Lung (tissue), 12 donors: ENCODE results near the gene BTBD2. TPM values are rescaled to one million over a fixed set of nuclear protein-coding genes. Genes with fewer than 3 reads are reported as not detected.
"Not testable (repeated sequence)": the region's sequence is repeated elsewhere in the genome, so short reads cannot be mapped to it uniquely, and the experiment has no call there.

Experiments
- ATAC-seq: fragments of 200-7000 bp; cut with Tn5 transposase; one replicate; pipeline ENCODE4 v1.9.1; 2020; ENCODE audit warnings: moderate number of reproducible peaks; ENCODE audit not compliant: insufficient read depth, low FRiP score
- DNase-seq, 3 donors: peaks; one replicate each; pipeline ENCODE4 v3.0.0-alpha.2; 2013 to 2017
- H3K27ac ChIP-seq, 2 donors: one replicate each; pipeline ENCODE4 v1.5.1; 2013; ENCODE audit warnings: mild to moderate bottlenecking in 2 of 2, moderate library complexity in 2 of 2, control low read depth in 1 of 2, inconsistent platforms in 1 of 2, low read depth in 1 of 2, low read length in 1 of 2
- H3K27me3 ChIP-seq, 3 donors: one replicate each; pipeline ENCODE4 v1.5.1; 2013; ENCODE audit warnings: low read length in 2 of 3; ENCODE audit not compliant: control insufficient read depth in 3 of 3, insufficient read depth in 3 of 3
- H3K36me3 ChIP-seq, 4 donors: one replicate each; pipeline ENCODE4 v1.5.1; 2013; ENCODE audit warnings: low read length in 4 of 4, mild to moderate bottlenecking in 1 of 4, moderate library complexity in 1 of 4; ENCODE audit not compliant: control insufficient read depth in 4 of 4, insufficient read depth in 4 of 4
- H3K4me1 ChIP-seq, 5 donors: one replicate each; pipeline ENCODE4 v1.5.1; 2013; ENCODE audit warnings: low read length in 5 of 5, mild to moderate bottlenecking in 2 of 5, moderate library complexity in 1 of 5; ENCODE audit not compliant: control insufficient read depth in 5 of 5, insufficient read depth in 5 of 5
- H3K4me3 ChIP-seq: one replicate; pipeline ENCODE4 v1.5.1; 2013; ENCODE audit warnings: mild to moderate bottlenecking, control low read depth, moderate library complexity
- H3K9ac ChIP-seq, 2 donors: one replicate each; pipeline ENCODE4 v1.5.1; 2013; ENCODE audit warnings: low read length in 2 of 2, control low read depth in 1 of 2; ENCODE audit not compliant: insufficient read depth in 1 of 2
- H3K9me3 ChIP-seq, 4 donors: one replicate each; pipeline ENCODE4 v1.5.1; 2013; ENCODE audit warnings: low read length in 3 of 4, mild to moderate bottlenecking in 1 of 4, moderate library complexity in 1 of 4; ENCODE audit not compliant: control insufficient read depth in 4 of 4, insufficient read depth in 3 of 4
- CTCF ChIP-seq: IDR thresholded peaks from 2 replicates; pipeline ENCODE4 v1.5.1; 2012; ENCODE audit warnings: mild to moderate bottlenecking; ENCODE audit errors: control extremely low read depth, extremely low read depth
- WGBS, 2 donors: extraction: QIAGEN DNeasy Blood & Tissue Kit; methylation state at CpG; one replicate each; pipeline ENCODE4 v1.1.7; 2013; 5-methylcytosine and 5-hydroxymethylcytosine counted together
- polyA plus RNA-seq, 2 donors: library from polyadenylated mRNA; stranded (reverse); fragments of 200-250 nt; gene quantifications; one replicate each; pipeline ENCODE4 v1.2.1, GENCODE V29; 2013
- total RNA-seq, 2 donors: library from RNA; depleted of rRNA in 1 of 2; stranded (reverse); fragments of >200 nt in 1 of 2; gene quantifications; one replicate each; pipeline ENCODE4 v1.2.1, GENCODE V29; 2014 to 2021
- donor health status: control.
- donor health status: control.
- donor health status: Bipolar disorder and iron deficiency.
- donor health status: healthy.
- donor health status: DM: yes; HTN: yes; CAD: no.

Gene BTBD2
- total and polyA plus RNA-seq, 4 donors = 35.5 to 62.3 (median 44.8) TPM

- H3K36me3 ChIP-seq = peaks cover 0 to 54% (median 28%) of the 10 kb centered on the region in 4 donors
- H3K27ac ChIP-seq = no peak overlapping the region
- H3K4me1 ChIP-seq = no peaks in the 10 kb centered on the region
- peaks cover 0 to 3% (median 0%) of the 10 kb centered on the region in 4 donors for H3K9me3 ChIP-seq
- no peak overlapping the region for H3K9ac ChIP-seq
- WGBS, 2 donors = 96% methylated on average over 34 of the region's 34 CpGs
- ATAC-seq (no peak), DNase-seq (no peak)
- no peak for TF ChIP-seq CTCF
- no peaks in the 10 kb centered on the region for H3K27me3 ChIP-seq
- no peak overlapping the region for H3K4me3 ChIP-seq
These were observed 25.1 kb downstream of the BTBD2 start for GRCh38 chr19:1990230-1991017.

- Histone ChIP-seq H3K27ac (no peak overlapping the region), H3K9ac (no peak overlapping the region), H3K27me3 (no peaks in the 10 kb centered on the region), H3K4me3 (no peak overlapping the region), H3K9me3 (peaks cover 0 to 3% (median 0%) of the 10 kb centered on the region in 4 donors), H3K36me3 (peaks cover 0 to 61% (median 32%) of the 10 kb centered on the region in 4 donors), H3K4me1 (no peaks in the 10 kb centered on the region)
- 93 to 94% methylated on average over 40 of the region's 40 CpGs for WGBS, 2 donors
- ATAC-seq (no peak), DNase-seq (no peak)
- TF ChIP-seq CTCF = no peak
These were observed 25.8 kb downstream of the BTBD2 start for GRCh38 chr19:1989513-1990229.

GRCh38 chr19:1988464-1988863, 27.1 kb downstream of the BTBD2 start:
- not testable (repeated sequence) for H3K9me3 ChIP-seq, H3K9ac ChIP-seq, DNase-seq, H3K27ac ChIP-seq, ATAC-seq, H3K4me3 ChIP-seq, H3K27me3 ChIP-seq, H3K4me1 ChIP-seq
- H3K36me3 ChIP-seq = peaks cover 0 to 63% (median 31%) of the 10 kb centered on the region in 4 donors
- 79 to 80% methylated on average over 10 of the region's 10 CpGs for WGBS, 2 donors
